Aorta (tissue), 5 donors: ENCODE measurements around the gene GSTA3. TPM values are rescaled to one million over a fixed set of nuclear protein-coding genes. Genes with fewer than 3 reads are reported as not detected.
"Not testable (repeated sequence)": the region's sequence is repeated elsewhere in the genome, so short reads cannot be mapped to it uniquely, and the experiment has no call there.

Experiments used
- ATAC-seq: fragments of 200-7000 bp; cut with Tn5 transposase; one replicate; pipeline ENCODE4 v1.9.1; 2022; ENCODE audit warnings: moderate library complexity; ENCODE audit not compliant: low FRiP score
- DNase-seq, 2 donors: peaks; one replicate each; pipeline ENCODE4 v3.0.0-alpha.2; 2020
- H3K27ac ChIP-seq, 2 donors: one replicate each; pipeline ENCODE4 v1.5.1; 2013; ENCODE audit warnings: low read length in 2 of 2, mild to moderate bottlenecking in 2 of 2, moderate library complexity in 2 of 2, control low read depth in 1 of 2, inconsistent platforms in 1 of 2, low read depth in 1 of 2
- H3K27me3 ChIP-seq, 2 donors: one replicate each; pipeline ENCODE4 v1.6.1; 2013; ENCODE audit warnings: control low read depth in 1 of 2, low read length in 1 of 2, mild to moderate bottlenecking in 1 of 2, moderate library complexity in 1 of 2; ENCODE audit not compliant: insufficient read depth in 2 of 2, control insufficient read depth in 1 of 2
- H3K36me3 ChIP-seq, 2 donors: one replicate each; pipeline ENCODE4 v1.6.1; 2013; ENCODE audit warnings: control low read depth in 1 of 2, low read length in 1 of 2, mild to moderate bottlenecking in 1 of 2; ENCODE audit not compliant: insufficient read depth in 2 of 2, control insufficient read depth in 1 of 2
- H3K4me1 ChIP-seq, 2 donors: one replicate each; pipeline ENCODE4 v1.6.1; 2013; ENCODE audit warnings: low read length in 2 of 2, control low read depth in 1 of 2, mild to moderate bottlenecking in 1 of 2, moderate library complexity in 1 of 2; ENCODE audit not compliant: insufficient read depth in 2 of 2, control insufficient read depth in 1 of 2
- H3K4me3 ChIP-seq, 2 donors: one replicate each; pipeline ENCODE4 v1.5.1; 2013; ENCODE audit warnings: low read length in 2 of 2, control low read depth in 1 of 2, mild to moderate bottlenecking in 1 of 2
- H3K9me3 ChIP-seq: one replicate; pipeline ENCODE4 v1.6.1; 2013; ENCODE audit warnings: mild to moderate bottlenecking, low read length; ENCODE audit not compliant: control insufficient read depth
- WGBS, 2 donors: extraction: QIAGEN DNeasy Blood & Tissue Kit; methylation state at CpG; one replicate each; pipeline ENCODE4 v1.1.7; 2013; 5-methylcytosine and 5-hydroxymethylcytosine counted together
- intact Hi-C, 2 donors: fragments of 100-400 bp; cut with DNase I; formaldehyde crosslinking; loops; one replicate each; pipeline versions ENCODE4 v1.14.2 to v1.15.0; 2022
- polyA plus RNA-seq, 2 donors: library from polyadenylated mRNA; stranded (reverse); fragments of 200-250 nt; gene quantifications; one replicate each; pipeline ENCODE4 v1.2.3, GENCODE V29; 2013
- total RNA-seq, 2 donors: library from RNA; stranded (reverse); fragmentation: NEBNext Ultra II Directional; extraction: Animal tissue kit (Norgen Biotek cat#: 25700); gene quantifications; one replicate each; pipeline ENCODE4 v1.2.1, GENCODE V29; 2021
- donor health status: healthy with polysubstance abuse.
- donor health status: Bipolar disorder and iron deficiency.
- donor health status: DM: no; HTN: no; CAD: no.
- donor health status: DM: no; HTN: no; CAD: no.
- donor health status: DM: yes; HTN: yes; CAD: no.

GSTA3 gene
- total and polyA plus RNA-seq, 4 donors, result not detected

DNA sequence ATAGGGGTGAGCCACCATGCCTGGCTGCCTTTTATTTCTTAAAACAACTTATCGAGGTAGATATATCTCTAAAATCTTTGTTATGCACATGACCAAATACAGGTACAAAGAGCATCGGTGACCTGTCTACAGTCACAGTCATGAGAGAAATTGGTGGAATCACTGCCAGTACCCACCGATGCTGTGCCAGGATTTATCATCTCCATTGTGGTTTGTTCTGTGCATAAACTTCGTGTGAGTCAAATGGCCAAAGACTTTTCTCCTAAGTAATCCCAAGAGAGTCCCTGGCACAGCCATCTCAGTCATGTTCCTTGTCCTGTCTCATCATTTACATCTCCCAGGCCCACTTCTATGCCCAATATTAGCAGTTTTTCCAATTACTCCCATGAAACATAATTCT is 9.0 kb downstream of the GSTA3 start:
- no peak overlapping the region for H3K4me3 ChIP-seq
- intact Hi-C loops, result loop anchor here in 1 of 2 donors (2.0 kb wide), 1 partner anchor 66 kb away; no protein-coding TSS in a partner anchor
- ATAC-seq (no peak), DNase-seq (no peak)
- no peak overlapping the region for H3K27ac ChIP-seq
- WGBS, 2 donors, result 87 to 89% methylated on average over 4 of the region's 4 CpGs
- H3K27me3 ChIP-seq, result no peaks in the 10 kb centered on the region
- no peaks in the 10 kb centered on the region for H3K4me1 ChIP-seq
- no peaks in the 10 kb centered on the region for H3K36me3 ChIP-seq
- no peaks in the 10 kb centered on the region for H3K9me3 ChIP-seq

DNA sequence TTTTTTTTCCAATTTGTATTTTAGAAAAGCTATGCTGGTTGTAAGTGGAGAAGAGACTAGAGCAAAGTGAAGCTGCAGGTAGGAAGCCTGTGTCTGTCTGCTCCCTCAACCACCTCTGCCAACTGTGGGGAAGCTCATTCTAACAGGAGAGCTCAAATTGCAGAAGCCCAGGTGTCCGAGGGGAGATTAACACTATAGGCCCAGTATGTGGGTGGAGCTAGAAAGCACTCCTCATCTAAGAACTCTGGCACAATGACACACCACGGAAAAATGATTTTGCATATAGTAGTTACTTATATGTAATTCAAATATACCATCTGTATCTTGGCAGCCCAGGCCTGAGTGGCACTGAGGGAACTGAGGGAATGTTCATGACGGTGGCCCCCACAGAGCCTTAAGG is 13.7 kb downstream of the GSTA3 start:
- DNase-seq, H3K4me1 ChIP-seq, H3K27me3 ChIP-seq, H3K27ac ChIP-seq, intact Hi-C loops, ATAC-seq, H3K9me3 ChIP-seq, H3K4me3 ChIP-seq, H3K36me3 ChIP-seq: not testable (repeated sequence)
- 79 to 83% methylated on average over 3 of the region's 3 CpGs for WGBS, 2 donors

DNA sequence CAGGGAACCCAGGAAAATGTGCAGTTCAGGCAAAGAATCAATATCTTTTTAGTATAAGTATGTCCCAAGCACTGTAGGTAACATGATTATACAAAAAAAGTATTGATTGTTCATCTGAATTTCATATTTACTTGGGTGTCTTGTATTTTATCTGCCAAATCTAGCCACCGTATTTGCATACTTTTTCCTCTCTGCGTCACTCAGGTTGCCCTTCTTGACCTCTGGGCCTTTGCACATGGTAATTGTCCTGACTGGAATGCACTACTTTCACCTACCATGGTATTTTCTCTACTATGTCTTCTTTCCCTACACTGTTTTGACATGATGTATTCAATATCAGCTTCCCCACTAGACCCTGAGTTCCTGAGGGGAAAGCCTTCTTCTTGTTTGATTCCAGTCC is 15.2 kb downstream of the GSTA3 start:
- ATAC-seq, result no peak
- whole genome bisulfite sequencing, 2 donors, result 89 to 91% methylated on average over 2 of the region's 2 CpGs
- no peaks in the 10 kb centered on the region for H3K27me3 ChIP-seq
- H3K4me3 ChIP-seq, result no peak overlapping the region
- H3K36me3 ChIP-seq, result no peaks in the 10 kb centered on the region
- no peaks in the 10 kb centered on the region for H3K9me3 ChIP-seq
- intact Hi-C loops, result no loop called here
- H3K27ac ChIP-seq, result no peak overlapping the region
- DNase-seq, result no peak
- no peaks in the 10 kb centered on the region for H3K4me1 ChIP-seq

DNA sequence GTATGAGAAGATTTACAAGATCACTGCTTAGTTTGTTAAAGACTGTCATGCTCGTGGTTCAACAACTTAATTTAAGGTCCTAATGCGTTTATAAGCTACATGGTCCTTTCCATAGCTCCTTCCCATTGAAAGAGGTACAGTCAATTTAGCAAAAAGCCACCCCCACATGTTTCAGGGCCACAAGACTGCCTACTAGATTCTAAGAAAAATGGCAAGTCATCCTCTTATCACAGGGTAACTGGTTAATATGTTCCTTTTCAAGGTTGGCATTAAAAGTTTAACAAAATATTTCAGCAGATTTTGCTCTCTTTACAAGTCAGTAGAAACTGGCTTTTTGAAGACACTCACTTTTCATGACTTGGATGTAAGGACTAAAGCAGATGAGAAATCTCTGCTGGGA is 15.7 kb downstream of the GSTA3 start:
- intact Hi-C loops, result no loop called here
- H3K9me3 ChIP-seq, result no peaks in the 10 kb centered on the region
- no peak overlapping the region for H3K4me3 ChIP-seq
- WGBS, 2 donors, result 68 to 74% methylated on average over 2 of the region's 2 CpGs
- DNase-seq (no peak), ATAC-seq (no peak)
- H3K27me3 ChIP-seq, result no peaks in the 10 kb centered on the region
- no peaks in the 10 kb centered on the region for H3K4me1 ChIP-seq
- no peaks in the 10 kb centered on the region for H3K36me3 ChIP-seq
- H3K27ac ChIP-seq, result no peak overlapping the region

DNA sequence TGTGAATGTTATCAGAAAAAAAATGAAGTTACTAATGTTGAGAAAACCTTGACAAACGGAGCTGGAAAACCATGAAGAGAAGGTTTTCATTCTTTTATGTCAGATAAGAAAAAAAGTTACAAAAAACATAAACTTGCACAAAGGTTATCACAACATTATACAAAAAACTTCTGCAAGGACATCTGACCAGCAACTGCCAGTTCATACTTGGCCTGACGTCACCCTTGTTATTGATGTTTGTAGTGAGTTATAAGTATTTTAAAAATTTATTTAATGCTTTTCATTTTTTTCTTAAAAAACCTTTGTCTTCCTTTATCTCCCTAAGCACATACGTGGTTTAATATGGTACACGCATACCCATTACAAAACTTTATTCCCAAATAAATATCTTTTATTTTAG is 16.3 kb downstream of the GSTA3 start:
- no peak for DNase-seq
- intact Hi-C loops, result no loop called here
- no peak overlapping the region for H3K27ac ChIP-seq
- no peaks in the 10 kb centered on the region for H3K27me3 ChIP-seq
- no peak for ATAC-seq
- WGBS, 2 donors, result 56 to 64% methylated on average over 4 of the region's 4 CpGs
- no peak overlapping the region for H3K4me3 ChIP-seq
- no peaks in the 10 kb centered on the region for H3K9me3 ChIP-seq
- no peaks in the 10 kb centered on the region for H3K36me3 ChIP-seq
- no peaks in the 10 kb centered on the region for H3K4me1 ChIP-seq

DNA sequence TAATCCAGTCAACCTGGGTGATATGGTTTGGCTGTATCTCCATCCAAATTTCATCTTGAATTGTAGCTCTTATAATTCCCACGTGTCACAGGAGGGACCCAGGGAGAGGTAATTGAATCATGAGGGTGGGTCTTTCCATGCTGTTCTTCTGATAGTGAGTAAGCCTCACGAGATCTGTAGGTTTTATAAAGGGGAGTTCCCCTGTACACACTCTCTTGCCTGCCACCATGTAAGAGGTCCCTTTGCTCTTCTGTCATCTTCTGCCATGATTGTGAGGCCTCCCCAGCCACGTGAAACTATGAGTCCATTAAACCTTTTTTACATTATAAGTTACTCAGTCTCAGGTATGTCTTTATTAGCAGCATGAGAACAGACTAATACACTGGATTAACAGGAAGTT is 19.5 kb downstream of the GSTA3 start:
- DNase-seq, result no peak
- Histone ChIP-seq H3K9me3 (no peaks in the 10 kb centered on the region), H3K36me3 (no peaks in the 10 kb centered on the region), H3K27ac (no peak overlapping the region), H3K4me1 (no peaks in the 10 kb centered on the region), H3K27me3 (no peaks in the 10 kb centered on the region), H3K4me3 (no peak overlapping the region)
- no peak for ATAC-seq
- intact Hi-C loops, result no loop called here
- WGBS, 2 donors, result 89 to 94% methylated on average over 3 of the region's 3 CpGs

DNA sequence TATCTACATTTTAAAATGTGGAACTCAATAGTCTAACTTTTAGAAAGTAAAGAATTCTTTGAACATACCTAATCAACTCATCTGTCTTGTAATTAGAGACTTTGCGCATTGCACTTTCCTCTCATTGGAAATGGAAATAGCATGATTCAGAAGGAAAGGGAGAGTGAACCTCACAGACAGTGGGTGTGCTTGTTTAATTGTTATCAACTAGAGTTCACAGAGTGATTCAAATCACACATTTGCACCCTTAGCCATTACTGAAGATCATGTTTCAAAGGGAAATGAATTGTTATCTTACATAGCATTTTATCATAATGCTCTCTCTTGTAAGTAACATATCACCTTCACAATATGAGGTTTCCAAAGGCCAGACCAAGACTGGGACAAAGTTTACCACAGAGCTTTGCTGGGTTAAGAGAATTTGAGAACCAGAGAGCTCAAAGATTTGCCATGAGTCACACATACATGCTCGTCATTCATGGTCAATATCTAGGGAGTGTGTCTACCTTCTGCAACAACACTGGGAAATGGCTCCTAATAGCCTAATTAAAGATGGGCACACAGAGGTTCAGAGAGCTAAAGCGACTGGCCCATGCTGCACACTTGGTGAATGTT is 21.5 kb downstream of the GSTA3 start:
- ATAC-seq (no peak), DNase-seq (no peak)
- Histone ChIP-seq H3K4me1 (no peaks in the 10 kb centered on the region), H3K4me3 (no peak overlapping the region), H3K9me3 (no peaks in the 10 kb centered on the region), H3K27me3 (no peaks in the 10 kb centered on the region), H3K27ac (no peak overlapping the region), H3K36me3 (no peaks in the 10 kb centered on the region)
- intact Hi-C loops, result no loop called here
- WGBS, 2 donors, result 87 to 88% methylated on average over 3 of the region's 3 CpGs

DNA sequence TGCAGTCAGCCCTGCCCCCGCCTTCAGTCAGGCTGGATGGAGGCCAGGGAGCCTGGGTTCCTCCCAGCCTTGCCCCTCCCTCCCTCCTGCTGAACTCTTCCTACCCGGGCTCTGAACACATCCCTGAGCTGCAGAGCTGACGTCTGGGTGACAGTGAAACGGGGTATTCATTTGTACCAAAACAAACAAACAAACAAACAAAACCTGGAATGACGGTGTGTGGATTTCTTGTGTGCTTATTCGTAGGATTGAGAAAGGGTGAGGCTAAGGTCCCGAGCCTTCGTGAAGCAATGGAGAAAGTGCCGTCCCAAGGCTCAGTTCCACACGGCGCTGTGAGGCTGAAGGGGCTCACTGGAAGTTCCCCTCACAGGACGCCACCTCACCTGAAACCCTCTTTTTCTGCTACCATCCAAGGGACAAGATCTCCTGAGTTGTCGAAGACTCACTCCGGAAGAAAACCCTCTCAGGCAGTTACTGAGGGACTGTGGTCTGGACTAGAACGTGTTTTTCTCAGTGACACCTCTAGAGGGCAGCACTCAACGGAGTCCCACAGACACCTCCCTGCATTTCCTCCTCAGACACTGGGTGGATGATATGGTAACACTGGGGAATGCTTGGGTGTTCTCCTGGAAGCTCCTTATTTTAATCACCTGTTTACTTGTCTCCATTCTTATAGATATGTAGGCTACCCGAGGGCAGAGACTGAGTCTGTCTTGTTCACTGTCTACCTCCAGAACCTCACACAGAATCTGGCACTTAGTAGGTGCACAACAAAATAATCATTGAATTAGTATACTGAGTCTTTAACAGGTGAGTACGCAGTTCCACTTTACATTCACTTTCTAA is 27.3 kb downstream of the GSTA3 start:
- Histone ChIP-seq H3K36me3 (no peaks in the 10 kb centered on the region), H3K27ac (peak overlapping the region in 1 of 2 donors; percentile 35), H3K27me3 (no peaks in the 10 kb centered on the region), H3K4me3 (peak overlapping the region; percentile 43 to 53), H3K4me1 (no peaks in the 10 kb centered on the region), H3K9me3 (no peaks in the 10 kb centered on the region)
- peak; percentile 65 to 81 for DNase-seq
- 6 to 8% methylated on average over 18 of the region's 18 CpGs for WGBS, 2 donors
- intact Hi-C loops, result loop anchor here (1.0 to 5.0 kb wide), 2 partner anchors 110 to 183 kb away; partner anchors contain the start of gene FBXO9 (in 1 of the 2)
- peak; percentile 95 for ATAC-seq

DNA sequence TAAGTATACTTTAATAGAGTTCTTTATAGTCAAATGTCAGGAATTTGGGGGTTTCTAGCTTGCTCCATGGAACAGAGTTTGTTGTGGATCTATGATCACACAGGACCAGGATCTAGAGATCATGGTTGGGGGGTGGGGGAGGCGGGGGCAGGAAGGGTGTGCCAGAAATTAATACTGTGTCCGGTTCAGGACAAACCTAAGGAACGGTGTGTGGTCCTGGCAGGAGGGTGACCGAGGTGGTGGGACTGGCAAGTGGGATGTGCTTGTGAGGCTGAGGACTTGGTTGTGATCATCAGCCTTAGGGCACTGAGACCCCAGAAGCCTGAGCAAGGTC is 27.9 kb downstream of the GSTA3 start:
- no peak overlapping the region for H3K4me3 ChIP-seq
- H3K9me3 ChIP-seq, result no peaks in the 10 kb centered on the region
- intact Hi-C loops, result loop anchor here (5.0 kb wide), 1 partner anchor 111 kb away; no protein-coding TSS in a partner anchor
- no peak for DNase-seq
- ATAC-seq, result peak; percentile 5
- no peaks in the 10 kb centered on the region for H3K4me1 ChIP-seq
- 40 to 53% methylated on average over 4 of the region's 4 CpGs for WGBS, 2 donors
- no peak overlapping the region for H3K27ac ChIP-seq
- no peaks in the 10 kb centered on the region for H3K36me3 ChIP-seq
- H3K27me3 ChIP-seq, result no peaks in the 10 kb centered on the region
